Measurements from ENCODE around the gene TNFAIP1.

DNA sequence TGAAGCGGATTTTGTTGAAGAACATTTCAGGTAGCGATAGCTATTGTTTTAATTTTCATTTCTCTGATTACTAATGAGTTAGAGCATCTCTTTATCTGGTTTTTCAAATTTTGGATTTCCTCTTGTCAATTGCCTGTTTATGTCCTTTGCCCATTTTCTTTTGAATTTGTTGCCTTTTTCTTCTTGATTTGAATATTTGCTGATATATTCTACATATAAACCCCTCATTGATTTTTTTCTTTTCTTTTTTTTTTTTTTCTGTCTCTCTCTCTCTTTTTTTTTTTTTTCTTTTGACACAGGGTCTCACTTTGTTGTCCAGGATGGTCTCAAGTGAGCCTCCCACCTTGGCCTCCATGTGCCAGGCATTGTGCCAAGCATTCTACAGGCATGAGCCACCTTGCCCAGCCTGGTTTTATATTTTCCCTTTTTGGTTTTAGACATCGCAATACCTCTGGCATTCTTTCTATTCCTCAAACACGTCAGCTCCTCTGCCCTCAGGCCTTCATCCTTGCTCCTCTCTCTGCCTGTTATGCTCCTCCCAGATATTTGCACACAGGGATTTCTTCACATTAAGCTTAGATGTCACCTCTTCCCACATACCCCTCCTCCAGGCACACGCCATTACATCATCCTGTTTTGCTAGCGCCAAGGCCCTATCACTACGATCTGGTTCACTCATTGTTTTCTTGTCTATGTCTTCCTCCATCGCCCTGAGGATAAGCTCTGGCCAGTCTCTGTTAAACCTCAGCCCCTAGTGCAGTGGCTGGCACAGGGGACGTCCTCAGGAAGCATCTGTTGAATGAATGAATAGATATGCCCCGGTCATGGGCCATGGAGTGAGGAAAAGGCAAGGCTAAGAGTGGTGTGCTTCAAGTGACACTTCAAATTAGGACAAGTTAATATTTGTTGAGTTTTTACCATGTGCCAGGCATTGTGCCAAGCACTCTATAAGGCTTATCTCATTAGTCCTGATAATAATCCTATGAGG is 44.5 kb downstream of the TNFAIP1 start:
- no peak for TF ChIP-seq ZNF416 (CRISPR knock-in tag; IDR thresholded peaks at IDR 0.05)
- no peak for TF ChIP-seq NFYB (CRISPR knock-in tag; conservative IDR thresholded peaks at IDR 0.05; ENCODE audit: low read depth)
- TF ChIP-seq, protein P1, sequence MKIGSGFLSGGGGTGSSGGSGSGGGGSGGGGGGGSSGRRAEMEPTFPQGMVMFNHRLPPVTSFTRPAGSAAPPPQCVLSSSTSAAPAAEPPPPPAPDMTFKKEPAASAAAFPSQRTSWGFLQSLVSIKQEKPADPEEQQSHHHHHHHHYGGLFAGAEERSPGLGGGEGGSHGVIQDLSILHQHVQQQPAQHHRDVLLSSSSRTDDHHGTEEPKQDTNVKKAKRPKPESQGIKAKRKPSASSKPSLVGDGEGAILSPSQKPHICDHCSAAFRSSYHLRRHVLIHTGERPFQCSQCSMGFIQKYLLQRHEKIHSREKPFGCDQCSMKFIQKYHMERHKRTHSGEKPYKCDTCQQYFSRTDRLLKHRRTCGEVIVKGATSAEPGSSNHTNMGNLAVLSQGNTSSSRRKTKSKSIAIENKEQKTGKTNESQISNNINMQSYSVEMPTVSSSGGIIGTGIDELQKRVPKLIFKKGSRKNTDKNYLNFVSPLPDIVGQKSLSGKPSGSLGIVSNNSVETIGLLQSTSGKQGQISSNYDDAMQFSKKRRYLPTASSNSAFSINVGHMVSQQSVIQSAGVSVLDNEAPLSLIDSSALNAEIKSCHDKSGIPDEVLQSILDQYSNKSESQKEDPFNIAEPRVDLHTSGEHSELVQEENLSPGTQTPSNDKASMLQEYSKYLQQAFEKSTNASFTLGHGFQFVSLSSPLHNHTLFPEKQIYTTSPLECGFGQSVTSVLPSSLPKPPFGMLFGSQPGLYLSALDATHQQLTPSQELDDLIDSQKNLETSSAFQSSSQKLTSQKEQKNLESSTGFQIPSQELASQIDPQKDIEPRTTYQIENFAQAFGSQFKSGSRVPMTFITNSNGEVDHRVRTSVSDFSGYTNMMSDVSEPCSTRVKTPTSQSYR (CRISPR knock-in tag; IDR thresholded peaks at IDR 0.05) = no peak
- TF ChIP-seq SMAD4 (CRISPR knock-in tag; IDR thresholded peaks at IDR 0.05) = no peak
- no peak for TF ChIP-seq CBFB (CRISPR knock-in tag; IDR thresholded peaks at IDR 0.05; ENCODE audit: low read depth)
- TF ChIP-seq, protein P2, sequence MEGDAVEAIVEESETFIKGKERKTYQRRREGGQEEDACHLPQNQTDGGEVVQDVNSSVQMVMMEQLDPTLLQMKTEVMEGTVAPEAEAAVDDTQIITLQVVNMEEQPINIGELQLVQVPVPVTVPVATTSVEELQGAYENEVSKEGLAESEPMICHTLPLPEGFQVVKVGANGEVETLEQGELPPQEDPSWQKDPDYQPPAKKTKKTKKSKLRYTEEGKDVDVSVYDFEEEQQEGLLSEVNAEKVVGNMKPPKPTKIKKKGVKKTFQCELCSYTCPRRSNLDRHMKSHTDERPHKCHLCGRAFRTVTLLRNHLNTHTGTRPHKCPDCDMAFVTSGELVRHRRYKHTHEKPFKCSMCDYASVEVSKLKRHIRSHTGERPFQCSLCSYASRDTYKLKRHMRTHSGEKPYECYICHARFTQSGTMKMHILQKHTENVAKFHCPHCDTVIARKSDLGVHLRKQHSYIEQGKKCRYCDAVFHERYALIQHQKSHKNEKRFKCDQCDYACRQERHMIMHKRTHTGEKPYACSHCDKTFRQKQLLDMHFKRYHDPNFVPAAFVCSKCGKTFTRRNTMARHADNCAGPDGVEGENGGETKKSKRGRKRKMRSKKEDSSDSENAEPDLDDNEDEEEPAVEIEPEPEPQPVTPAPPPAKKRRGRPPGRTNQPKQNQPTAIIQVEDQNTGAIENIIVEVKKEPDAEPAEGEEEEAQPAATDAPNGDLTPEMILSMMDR (IDR thresholded peaks at IDR 0.05) = no peak
- TF ChIP-seq ATF1 (CRISPR knock-in tag; IDR thresholded peaks at IDR 0.05) = no peak
- no peak for TF ChIP-seq JAZF1 (CRISPR knock-in tag; IDR thresholded peaks at IDR 0.05)
- TF ChIP-seq, protein P3, sequence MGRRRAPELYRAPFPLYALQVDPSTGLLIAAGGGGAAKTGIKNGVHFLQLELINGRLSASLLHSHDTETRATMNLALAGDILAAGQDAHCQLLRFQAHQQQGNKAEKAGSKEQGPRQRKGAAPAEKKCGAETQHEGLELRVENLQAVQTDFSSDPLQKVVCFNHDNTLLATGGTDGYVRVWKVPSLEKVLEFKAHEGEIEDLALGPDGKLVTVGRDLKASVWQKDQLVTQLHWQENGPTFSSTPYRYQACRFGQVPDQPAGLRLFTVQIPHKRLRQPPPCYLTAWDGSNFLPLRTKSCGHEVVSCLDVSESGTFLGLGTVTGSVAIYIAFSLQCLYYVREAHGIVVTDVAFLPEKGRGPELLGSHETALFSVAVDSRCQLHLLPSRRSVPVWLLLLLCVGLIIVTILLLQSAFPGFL (CRISPR knock-in tag; IDR thresholded peaks at IDR 0.05; ENCODE audit: borderline replicate concordance) = no peak
- TF ChIP-seq, protein P4, sequence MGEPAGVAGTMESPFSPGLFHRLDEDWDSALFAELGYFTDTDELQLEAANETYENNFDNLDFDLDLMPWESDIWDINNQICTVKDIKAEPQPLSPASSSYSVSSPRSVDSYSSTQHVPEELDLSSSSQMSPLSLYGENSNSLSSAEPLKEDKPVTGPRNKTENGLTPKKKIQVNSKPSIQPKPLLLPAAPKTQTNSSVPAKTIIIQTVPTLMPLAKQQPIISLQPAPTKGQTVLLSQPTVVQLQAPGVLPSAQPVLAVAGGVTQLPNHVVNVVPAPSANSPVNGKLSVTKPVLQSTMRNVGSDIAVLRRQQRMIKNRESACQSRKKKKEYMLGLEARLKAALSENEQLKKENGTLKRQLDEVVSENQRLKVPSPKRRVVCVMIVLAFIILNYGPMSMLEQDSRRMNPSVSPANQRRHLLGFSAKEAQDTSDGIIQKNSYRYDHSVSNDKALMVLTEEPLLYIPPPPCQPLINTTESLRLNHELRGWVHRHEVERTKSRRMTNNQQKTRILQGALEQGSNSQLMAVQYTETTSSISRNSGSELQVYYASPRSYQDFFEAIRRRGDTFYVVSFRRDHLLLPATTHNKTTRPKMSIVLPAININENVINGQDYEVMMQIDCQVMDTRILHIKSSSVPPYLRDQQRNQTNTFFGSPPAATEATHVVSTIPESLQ (CRISPR knock-in tag; IDR thresholded peaks at IDR 0.05) = no peak
- TF ChIP-seq, protein P5, sequence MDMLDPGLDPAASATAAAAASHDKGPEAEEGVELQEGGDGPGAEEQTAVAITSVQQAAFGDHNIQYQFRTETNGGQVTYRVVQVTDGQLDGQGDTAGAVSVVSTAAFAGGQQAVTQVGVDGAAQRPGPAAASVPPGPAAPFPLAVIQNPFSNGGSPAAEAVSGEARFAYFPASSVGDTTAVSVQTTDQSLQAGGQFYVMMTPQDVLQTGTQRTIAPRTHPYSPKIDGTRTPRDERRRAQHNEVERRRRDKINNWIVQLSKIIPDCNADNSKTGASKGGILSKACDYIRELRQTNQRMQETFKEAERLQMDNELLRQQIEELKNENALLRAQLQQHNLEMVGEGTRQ (CRISPR knock-in tag; IDR thresholded peaks at IDR 0.05) = no peak
- TF ChIP-seq, protein P6, sequence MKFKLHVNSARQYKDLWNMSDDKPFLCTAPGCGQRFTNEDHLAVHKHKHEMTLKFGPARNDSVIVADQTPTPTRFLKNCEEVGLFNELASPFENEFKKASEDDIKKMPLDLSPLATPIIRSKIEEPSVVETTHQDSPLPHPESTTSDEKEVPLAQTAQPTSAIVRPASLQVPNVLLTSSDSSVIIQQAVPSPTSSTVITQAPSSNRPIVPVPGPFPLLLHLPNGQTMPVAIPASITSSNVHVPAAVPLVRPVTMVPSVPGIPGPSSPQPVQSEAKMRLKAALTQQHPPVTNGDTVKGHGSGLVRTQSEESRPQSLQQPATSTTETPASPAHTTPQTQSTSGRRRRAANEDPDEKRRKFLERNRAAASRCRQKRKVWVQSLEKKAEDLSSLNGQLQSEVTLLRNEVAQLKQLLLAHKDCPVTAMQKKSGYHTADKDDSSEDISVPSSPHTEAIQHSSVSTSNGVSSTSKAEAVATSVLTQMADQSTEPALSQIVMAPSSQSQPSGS (CRISPR knock-in tag; IDR thresholded peaks at IDR 0.05; ENCODE audit: borderline replicate concordance, low read depth) = no peak
- no peak for TF ChIP-seq SOX15 (CRISPR knock-in tag; IDR thresholded peaks at IDR 0.05)
- TF ChIP-seq, protein P7, sequence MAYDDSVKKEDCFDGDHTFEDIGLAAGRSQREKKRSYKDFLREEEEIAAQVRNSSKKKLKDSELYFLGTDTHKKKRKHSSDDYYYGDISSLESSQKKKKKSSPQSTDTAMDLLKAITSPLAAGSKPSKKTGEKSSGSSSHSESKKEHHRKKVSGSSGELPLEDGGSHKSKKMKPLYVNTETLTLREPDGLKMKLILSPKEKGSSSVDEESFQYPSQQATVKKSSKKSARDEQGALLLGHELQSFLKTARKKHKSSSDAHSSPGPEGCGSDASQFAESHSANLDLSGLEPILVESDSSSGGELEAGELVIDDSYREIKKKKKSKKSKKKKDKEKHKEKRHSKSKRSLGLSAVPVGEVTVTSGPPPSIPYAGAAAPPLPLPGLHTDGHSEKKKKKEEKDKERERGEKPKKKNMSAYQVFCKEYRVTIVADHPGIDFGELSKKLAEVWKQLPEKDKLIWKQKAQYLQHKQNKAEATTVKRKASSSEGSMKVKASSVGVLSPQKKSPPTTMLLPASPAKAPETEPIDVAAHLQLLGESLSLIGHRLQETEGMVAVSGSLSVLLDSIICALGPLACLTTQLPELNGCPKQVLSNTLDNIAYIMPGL (CRISPR knock-in tag; IDR thresholded peaks at IDR 0.05) = no peak

Measured in WTC11 (cell line).